Activated CD4-positive, alpha-beta memory T cell treated with anti-CD3 and anti-CD28 coated beads, Interleukin-2, amount 10 ng/mL, durations not matched to agents 7 days and 5 days (primary cell): ENCODE data around the gene LGSN. TPM values are rescaled to one million over a fixed set of nuclear protein-coding genes. Genes with fewer than 3 reads are reported as not detected.

ENCODE experiments used
- total RNA-seq, 2 experiments: library from RNA; stranded (reverse); gene quantifications; one replicate each; pipeline ENCODE4 v1.2.3, GENCODE V29; 2021

Gene LGSN
- total RNA-seq, 2 experiments from 2014 or later = 0.15 to 0.18 TPM

Other genes with a start within 250 kb of the LGSN start
- gene FKBP1C, start 108.5 kb downstream of the LGSN start, total RNA-seq = under 1 TPM; 0.50 to 0.55 TPM